ENCODE measurements around the gene SLC6A8. TPM values are rescaled to one million over a fixed set of nuclear protein-coding genes. Genes with fewer than 3 reads are reported as not detected.

Gene SLC6A8
- total RNA-seq, 3 donors from 2014 or later: 214 to 313 (median 251) TPM

DNA sequence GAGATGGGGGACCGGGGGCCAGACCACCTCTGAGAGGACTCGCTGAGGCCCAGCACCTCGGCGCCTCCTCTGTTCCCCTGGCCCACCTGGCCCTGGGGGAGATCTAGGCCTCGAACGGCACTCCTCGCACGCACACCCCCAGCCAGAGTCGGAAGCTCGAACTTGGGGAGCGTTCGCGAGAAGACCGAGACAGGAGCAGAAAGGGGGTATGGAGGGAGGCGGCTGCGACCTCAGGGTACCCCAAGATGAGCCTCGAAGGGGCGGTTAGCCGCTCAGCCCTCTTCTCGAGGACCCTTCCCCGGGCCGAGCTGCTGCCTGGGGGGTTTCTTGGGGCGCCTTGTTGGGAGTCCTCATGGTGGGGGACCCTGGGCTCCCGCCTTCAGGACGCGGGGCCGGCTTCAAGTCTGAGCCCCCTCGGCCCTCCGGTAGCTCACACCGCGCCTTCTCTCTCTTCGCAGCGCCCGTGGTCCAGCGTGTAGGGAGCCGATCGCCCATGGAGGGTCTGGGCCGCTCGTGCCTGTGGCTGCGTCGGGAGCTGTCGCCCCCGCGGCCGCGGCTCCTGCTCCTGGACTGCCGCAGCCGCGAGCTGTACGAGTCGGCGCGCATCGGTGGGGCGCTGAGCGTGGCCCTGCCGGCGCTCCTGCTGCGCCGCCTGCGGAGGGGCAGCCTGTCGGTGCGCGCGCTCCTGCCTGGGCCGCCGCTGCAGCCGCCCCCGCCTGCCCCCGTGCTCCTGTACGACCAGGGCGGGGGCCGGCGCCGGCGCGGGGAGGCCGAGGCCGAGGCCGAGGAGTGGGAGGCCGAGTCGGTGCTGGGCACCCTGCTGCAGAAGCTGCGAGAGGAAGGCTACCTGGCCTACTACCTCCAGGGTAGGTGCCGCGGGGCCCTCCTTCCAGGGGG lies 40.0 kb upstream of the SLC6A8 start:
- Histone ChIP-seq H3K36me3 (ENCODE audit: low read depth) (no peaks in the 10 kb centered on the region), H3K4me3 (no peak overlapping the region), H3K9me3 (no peaks in the 10 kb centered on the region), H3K4me1 (ENCODE audit: low read depth) (no peaks in the 10 kb centered on the region)
- intact Hi-C loops (cut with DNase I, micrococcal nuclease): no loop called here
- TF ChIP-seq, protein P1, sequence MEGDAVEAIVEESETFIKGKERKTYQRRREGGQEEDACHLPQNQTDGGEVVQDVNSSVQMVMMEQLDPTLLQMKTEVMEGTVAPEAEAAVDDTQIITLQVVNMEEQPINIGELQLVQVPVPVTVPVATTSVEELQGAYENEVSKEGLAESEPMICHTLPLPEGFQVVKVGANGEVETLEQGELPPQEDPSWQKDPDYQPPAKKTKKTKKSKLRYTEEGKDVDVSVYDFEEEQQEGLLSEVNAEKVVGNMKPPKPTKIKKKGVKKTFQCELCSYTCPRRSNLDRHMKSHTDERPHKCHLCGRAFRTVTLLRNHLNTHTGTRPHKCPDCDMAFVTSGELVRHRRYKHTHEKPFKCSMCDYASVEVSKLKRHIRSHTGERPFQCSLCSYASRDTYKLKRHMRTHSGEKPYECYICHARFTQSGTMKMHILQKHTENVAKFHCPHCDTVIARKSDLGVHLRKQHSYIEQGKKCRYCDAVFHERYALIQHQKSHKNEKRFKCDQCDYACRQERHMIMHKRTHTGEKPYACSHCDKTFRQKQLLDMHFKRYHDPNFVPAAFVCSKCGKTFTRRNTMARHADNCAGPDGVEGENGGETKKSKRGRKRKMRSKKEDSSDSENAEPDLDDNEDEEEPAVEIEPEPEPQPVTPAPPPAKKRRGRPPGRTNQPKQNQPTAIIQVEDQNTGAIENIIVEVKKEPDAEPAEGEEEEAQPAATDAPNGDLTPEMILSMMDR (IDR thresholded peaks at IDR 0.05): no peak
- ATAC-seq: no peak
- peak in 1 of 3 donors; percentile 33 for DNase-seq

- ATAC-seq: no peak
- Histone ChIP-seq H3K36me3 (ENCODE audit: low read depth) (no peaks in the 10 kb centered on the region), H3K4me1 (ENCODE audit: low read depth) (no peaks in the 10 kb centered on the region), H3K4me3 (no peak overlapping the region), H3K9me3 (no peaks in the 10 kb centered on the region)
- no peak for DNase-seq
- TF ChIP-seq, protein P1 (IDR thresholded peaks at IDR 0.05): no peak
- intact Hi-C loops (cut with DNase I, micrococcal nuclease): no loop called here
Observed at GRCh38 chrX:153648358-153649177, 39.2 kb upstream of the SLC6A8 start.

GRCh38 chrX:153649178-153649914 lies 38.4 kb upstream of the SLC6A8 start:
- Histone ChIP-seq H3K9me3 (no peaks in the 10 kb centered on the region), H3K4me1 (ENCODE audit: low read depth) (no peaks in the 10 kb centered on the region), H3K4me3 (no peak overlapping the region), H3K36me3 (ENCODE audit: low read depth) (no peaks in the 10 kb centered on the region)
- TF ChIP-seq, protein P1 (IDR thresholded peaks at IDR 0.05): peak; percentile 17
- intact Hi-C loops (cut with DNase I, micrococcal nuclease): no loop called here
- peak; percentile 32 to 50 (median 44) for DNase-seq
- peak; percentile 74 for ATAC-seq

DNA sequence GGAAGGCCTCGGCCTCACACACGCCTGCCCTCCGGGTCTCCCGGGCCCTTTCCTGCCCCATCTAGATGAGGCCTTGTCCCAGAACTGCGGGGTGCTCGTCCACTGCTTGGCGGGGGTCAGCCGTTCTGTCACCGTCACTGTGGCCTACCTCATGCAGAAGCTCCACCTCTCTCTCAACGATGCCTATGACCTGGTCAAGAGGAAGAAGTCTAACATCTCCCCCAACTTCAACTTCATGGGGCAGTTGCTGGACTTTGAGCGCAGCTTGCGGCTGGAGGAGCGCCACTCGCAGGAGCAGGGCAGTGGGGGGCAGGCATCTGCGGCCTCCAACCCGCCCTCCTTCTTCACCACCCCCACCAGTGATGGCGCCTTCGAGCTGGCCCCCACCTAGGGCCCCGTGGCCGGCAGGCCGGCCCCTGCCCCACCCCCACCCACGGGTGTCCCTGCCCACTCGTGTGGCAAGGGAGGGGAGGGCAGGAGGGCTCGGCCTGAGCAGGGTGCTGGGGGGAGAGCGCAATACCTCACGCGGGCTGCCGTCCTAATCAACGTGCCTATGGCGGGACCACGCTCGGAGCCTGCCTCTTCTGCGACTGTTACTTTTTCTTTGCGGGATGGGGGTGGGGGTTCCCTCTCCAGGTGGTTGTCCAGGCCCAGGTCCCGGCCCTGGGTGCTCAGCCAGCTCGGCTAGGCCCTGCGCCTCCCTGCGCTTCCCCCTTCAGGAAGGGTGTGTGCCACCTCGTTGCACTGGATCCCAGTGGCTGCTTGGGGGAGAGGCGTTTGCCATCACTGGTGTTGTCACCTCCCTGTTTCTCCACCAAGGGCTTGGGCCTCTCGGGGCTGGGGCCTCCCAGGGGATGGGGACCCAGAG lies 37.6 kb upstream of the SLC6A8 start:
- TF ChIP-seq, protein P1 (IDR thresholded peaks at IDR 0.05): no peak
- no peak for ATAC-seq
- Histone ChIP-seq H3K4me1 (ENCODE audit: low read depth) (no peaks in the 10 kb centered on the region), H3K36me3 (ENCODE audit: low read depth) (no peaks in the 10 kb centered on the region), H3K9me3 (no peaks in the 10 kb centered on the region), H3K4me3 (no peak overlapping the region)
- intact Hi-C loops (cut with DNase I, micrococcal nuclease): no loop called here
- no peak for DNase-seq

Measured in mucosa of descending colon (tissue), 3 donors.